Measurements from ENCODE around the gene UTS2R. TPM values are rescaled to one million over a fixed set of nuclear protein-coding genes. Genes with fewer than 3 reads are reported as not detected.

The UTS2R gene
- total and polyA plus RNA-seq, 11 donors, result 0.11 to 21.9 (median 1.2) TPM

DNA sequence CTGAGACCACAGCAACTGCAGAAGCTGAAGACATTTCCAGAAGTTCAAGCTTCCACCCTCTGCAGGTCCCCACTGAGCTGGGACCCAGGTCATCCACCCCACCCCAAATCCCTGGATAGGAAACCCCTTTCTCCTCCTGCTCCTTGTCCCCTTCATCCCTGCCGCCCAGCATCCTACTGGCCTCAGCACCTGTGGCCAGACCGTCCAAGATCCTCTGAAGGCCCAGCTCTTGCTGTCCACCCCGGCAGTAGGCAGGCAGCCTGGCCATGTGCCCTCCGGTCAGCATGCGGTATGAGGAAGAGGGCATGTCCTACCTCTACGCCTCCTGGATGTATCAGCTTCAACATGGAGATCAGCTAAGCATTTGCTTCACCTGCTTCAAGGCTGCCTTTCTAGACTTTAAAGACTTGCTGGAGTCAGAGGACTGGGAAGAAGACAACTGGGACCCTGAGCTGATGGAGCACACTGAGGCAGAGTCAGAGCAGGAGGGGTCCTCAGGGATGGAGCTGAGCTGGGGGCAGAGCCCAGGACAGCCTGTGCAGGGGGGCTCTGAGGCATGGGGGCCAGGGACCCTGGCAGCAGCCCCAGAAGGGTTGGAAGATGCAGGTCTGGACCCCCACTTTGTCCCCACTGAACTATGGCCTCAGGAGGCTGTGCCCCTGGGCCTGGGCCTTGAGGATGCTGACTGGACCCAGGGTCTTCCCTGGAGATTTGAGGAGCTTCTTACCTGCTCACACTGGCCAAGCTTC is 9.5 kb upstream of the UTS2R start:
- peaks cover 0 to 20% (median 0%) of the 10 kb centered on the region in 9 donors for H3K27me3 ChIP-seq
- no peak for TF ChIP-seq CTCF (IDR thresholded peaks at IDR 0.05)
- no peak for TF ChIP-seq POLR2A (IDR thresholded peaks at IDR 0.05)
- no peaks in the 10 kb centered on the region for H3K36me3 ChIP-seq
- intact Hi-C loops (cut with DNase I), result no loop called here
- no peak overlapping the region for H3K4me3 ChIP-seq
- peaks cover 0 to 4% (median 0%) of the 10 kb centered on the region in 12 donors for H3K4me1 ChIP-seq
- ATAC-seq (no peak), DNase-seq (no peak)
- H3K27ac ChIP-seq, result no peak overlapping the region
- 89 to 96% (median 92%) methylated on average over 6 of the region's 6 CpGs for WGBS, 4 donors
- H3K9me3 ChIP-seq, result no peaks in the 10 kb centered on the region

- ATAC-seq (no peak), DNase-seq (no peak)
- Histone ChIP-seq H3K4me1 (peaks cover 0 to 7% (median 3%) of the 10 kb centered on the region in 12 donors), H3K27ac (no peak overlapping the region), H3K36me3 (no peaks in the 10 kb centered on the region), H3K9me3 (no peaks in the 10 kb centered on the region), H3K4me3 (no peak overlapping the region), H3K27me3 (peaks cover 0 to 31% (median 5%) of the 10 kb centered on the region in 9 donors)
- intact Hi-C loops (cut with DNase I), result no loop called here
- WGBS, 4 donors, result 74 to 84% (median 78%) methylated on average over 6 of the region's 6 CpGs
- TF ChIP-seq CTCF (IDR thresholded peaks at IDR 0.05), result no peak
- no peak for TF ChIP-seq POLR2A (IDR thresholded peaks at IDR 0.05)
Observed at GRCh38 chr17:82365606-82366295, 5.8 kb upstream of the UTS2R start.

GRCh38 chr17:82366749-82367148 is 4.8 kb upstream of the UTS2R start:
- Histone ChIP-seq H3K27ac (no peak overlapping the region), H3K4me3 (no peak overlapping the region), H3K27me3 (peaks cover 9 to 41% (median 13%) of the 10 kb centered on the region in 9 donors), H3K4me1 (peaks cover 0 to 17% (median 11%) of the 10 kb centered on the region in 12 donors), H3K9me3 (no peaks in the 10 kb centered on the region), H3K36me3 (no peaks in the 10 kb centered on the region)
- intact Hi-C loops (cut with DNase I), result no loop called here
- DNase-seq, result no peak
- WGBS, 4 donors, result 65 to 81% (median 74%) methylated on average over 7 of the region's 7 CpGs
- TF ChIP-seq POLR2A (IDR thresholded peaks at IDR 0.05) (no peak), CTCF (IDR thresholded peaks at IDR 0.05) (no peak)
- no peak for ATAC-seq

DNA sequence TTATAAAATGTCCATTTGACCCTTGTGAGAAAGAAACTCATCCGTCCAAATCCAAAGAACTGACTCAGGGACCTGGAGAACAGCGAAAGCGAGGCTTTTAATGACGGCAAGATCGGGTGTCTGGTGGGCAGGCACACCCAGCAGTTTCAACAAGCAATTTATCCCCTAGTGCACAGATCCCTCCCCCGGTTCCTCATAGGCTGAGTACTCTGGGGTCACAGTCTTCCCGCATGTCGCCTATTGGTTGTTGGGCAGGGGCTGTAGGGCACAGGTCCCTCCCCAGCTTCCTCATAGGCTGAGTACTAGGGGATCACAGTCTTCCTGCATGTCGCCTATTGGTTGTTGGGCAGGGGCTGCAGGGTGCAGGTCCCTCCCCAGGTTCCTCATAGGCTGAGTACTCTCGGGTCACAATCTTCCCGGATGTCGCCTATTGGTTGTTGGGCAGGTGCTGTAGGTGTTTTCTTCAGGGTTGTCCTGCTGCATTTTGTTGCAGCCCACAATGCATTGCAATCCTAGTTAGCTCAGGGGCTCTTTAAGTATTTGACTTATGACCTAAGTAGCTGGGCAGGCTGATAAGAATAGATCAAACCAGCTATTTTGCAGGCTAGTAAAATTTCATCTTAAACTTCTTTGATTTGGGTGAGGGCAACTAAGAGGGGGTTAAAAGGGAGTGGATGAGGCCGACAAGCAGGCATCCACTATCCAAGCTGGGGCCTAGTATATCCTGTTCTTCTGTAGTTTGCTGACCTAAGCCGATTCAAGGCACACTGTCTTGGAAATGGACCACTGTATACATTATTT is 3.6 kb upstream of the UTS2R start:
- no peak for ATAC-seq
- no peak overlapping the region for H3K27ac ChIP-seq
- intact Hi-C loops (cut with DNase I), result no loop called here
- peaks cover 15 to 53% (median 25%) of the 10 kb centered on the region in 9 donors for H3K27me3 ChIP-seq
- no peak overlapping the region for H3K4me3 ChIP-seq
- peaks cover 0 to 29% (median 18%) of the 10 kb centered on the region in 12 donors for H3K4me1 ChIP-seq
- H3K9me3 ChIP-seq, result no peaks in the 10 kb centered on the region
- H3K36me3 ChIP-seq, result no peaks in the 10 kb centered on the region
- WGBS, 4 donors, result 89 to 90% (median 89%) methylated on average over 14 of the region's 14 CpGs
- no peak for DNase-seq
- TF ChIP-seq CTCF (IDR thresholded peaks at IDR 0.05) (no peak), POLR2A (IDR thresholded peaks at IDR 0.05) (no peak)

Measured in heart left ventricle (tissue), 16 donors.